ENCODE data around the gene NME7.

DNA sequence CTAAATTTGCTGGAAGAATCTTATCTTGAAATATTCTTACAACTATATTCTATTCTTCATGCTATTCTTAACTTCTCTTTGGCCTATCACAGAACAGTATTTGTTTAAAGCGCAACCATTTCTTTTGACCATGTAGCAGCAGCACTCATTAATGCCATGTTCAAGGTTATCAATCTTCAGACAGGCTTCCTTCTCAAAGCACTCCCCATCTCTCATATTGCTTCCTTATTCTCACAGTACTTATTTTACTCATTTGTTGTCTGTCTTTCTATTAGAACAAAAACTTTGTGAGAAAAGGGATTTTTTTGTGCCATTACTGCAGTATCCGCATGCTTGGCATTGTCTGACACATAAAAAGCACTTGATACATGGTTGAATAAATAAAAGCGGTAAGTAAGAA, 171.4 kb downstream of the NME7 start:
- TF ChIP-seq EZH2 (IDR thresholded peaks at IDR 0.05) (no peak), POLR2AphosphoS5 (IDR thresholded peaks at IDR 0.05; ENCODE audit: borderline replicate concordance, low read depth, low read length) (no peak), FOXP2 (optimal IDR thresholded peaks at IDR 0.05; ENCODE audit: control extremely low read depth, extremely low read length, insufficient read depth) (no peak)
